Measurements from ENCODE around the gene SESN3. TPM values are rescaled to one million over a fixed set of nuclear protein-coding genes. Genes with fewer than 3 reads are reported as not detected.
"Not testable (repeated sequence)": the region's sequence is repeated elsewhere in the genome, so short reads cannot be mapped to it uniquely, and the experiment has no call there.

SESN3 gene, protein sequence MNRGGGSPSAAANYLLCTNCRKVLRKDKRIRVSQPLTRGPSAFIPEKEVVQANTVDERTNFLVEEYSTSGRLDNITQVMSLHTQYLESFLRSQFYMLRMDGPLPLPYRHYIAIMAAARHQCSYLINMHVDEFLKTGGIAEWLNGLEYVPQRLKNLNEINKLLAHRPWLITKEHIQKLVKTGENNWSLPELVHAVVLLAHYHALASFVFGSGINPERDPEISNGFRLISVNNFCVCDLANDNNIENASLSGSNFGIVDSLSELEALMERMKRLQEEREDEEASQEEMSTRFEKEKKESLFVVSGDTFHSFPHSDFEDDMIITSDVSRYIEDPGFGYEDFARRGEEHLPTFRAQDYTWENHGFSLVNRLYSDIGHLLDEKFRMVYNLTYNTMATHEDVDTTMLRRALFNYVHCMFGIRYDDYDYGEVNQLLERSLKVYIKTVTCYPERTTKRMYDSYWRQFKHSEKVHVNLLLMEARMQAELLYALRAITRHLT
- total RNA-seq = 10 to 100 TPM; 11.5 to 48.8 (median 23.2) TPM

- Histone ChIP-seq H3K4me1 (peaks cover 7 to 41% (median 14%) of the 10 kb centered on the region in 4 donors), H3K36me3 (no peaks in the 10 kb centered on the region), H3K27ac (peak within 1 kb of the TSS; percentile 78 to 97 (median 85)), H3K4me3 (peak within 1 kb of the TSS; percentile 90 to 99 (median 94)), H3K9me3 (no peaks in the 10 kb centered on the region), H3K27me3 (no peaks in the 10 kb centered on the region)
- peak in 2 of 4 donors; percentile 75 to 77 for TF ChIP-seq POLR2A (IDR thresholded peaks at IDR 0.05)
- TF ChIP-seq EP300 (IDR thresholded peaks at IDR 0.05) = no peak
- TF ChIP-seq CTCF (IDR thresholded peaks at IDR 0.05) = peak in 1 of 6 experiments; percentile 9
- peak; percentile 46 to 93 for TF ChIP-seq POLR2AphosphoS5 (IDR thresholded peaks at IDR 0.05)
- ATAC-seq (ENCODE audit: low FRiP score in 2 of 2) = peak; percentile 97 to 99
- DNase-seq = peak; percentile 98 to 99
- WGBS, 2 donors = 1% methylated on average over 11 to 22 of the region's 40 CpGs
These were observed at the start of gene SESN3 for GRCh38 chr11:95231127-95231880. TSS of gene SESN3 (minus strand) at chr11:95231202. CDS start at chr11:95230860, 342 bp downstream.

DNA sequence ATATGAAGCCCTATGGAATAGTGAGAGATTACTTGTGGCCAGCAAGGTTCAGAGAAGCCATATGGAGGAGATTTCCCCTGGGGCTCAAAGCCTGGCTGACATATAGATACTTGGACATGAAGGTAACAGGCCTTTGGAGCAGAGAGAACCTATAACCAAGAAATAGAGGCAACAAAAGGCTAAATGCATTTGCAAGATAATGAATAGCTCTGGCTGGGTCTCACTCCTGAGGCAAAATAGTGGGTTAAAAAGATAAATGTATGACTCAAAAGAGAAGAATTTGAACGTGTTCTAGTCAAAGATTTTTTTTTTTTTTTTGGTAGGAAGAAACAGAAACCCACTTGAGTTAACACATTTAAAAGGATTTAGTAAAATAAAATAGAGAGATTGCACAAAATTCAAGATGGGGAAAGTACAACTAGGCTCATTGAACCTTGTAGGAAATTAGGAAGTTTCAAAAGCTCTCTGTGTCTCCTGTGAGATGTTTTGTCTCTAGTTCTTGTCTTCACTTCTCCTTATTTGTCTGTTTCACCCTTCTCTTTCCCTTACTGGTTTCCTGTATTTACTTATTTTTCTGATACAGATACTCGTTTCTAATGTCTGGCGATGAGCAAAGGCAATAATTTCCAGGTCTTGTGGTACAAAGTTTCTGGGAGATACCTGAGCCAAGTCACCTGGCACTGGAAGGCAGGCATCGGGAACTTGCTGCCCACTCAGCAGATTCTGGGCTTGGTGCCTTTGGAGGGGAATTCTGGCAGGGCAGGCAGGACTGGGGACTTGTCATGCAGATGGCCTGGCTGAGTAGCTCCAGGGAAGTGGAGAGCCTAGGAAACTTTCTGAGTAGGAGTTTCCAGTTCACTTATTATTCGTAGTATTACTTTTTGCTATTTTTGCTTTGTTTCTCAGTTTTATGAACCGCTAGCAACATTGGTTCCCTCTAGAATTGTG, 49.2 kb upstream of the SESN3 start:
- peak in 1 of 2 donors; percentile 37 for DNase-seq
- no peak for TF ChIP-seq POLR2A (IDR thresholded peaks at IDR 0.05)
- no peak for TF ChIP-seq EP300 (IDR thresholded peaks at IDR 0.05)
- TF ChIP-seq POLR2AphosphoS5 (IDR thresholded peaks at IDR 0.05) = no peak
- no peak for TF ChIP-seq CTCF (IDR thresholded peaks at IDR 0.05)
- no peaks in the 10 kb centered on the region for H3K4me1 ChIP-seq
- H3K27me3 ChIP-seq = no peaks in the 10 kb centered on the region
- no peaks in the 10 kb centered on the region for H3K9me3 ChIP-seq
- H3K4me3 ChIP-seq = no peak overlapping the region
- WGBS, 2 donors = 49 to 54% methylated on average over 6 of the region's 6 CpGs
- H3K36me3 ChIP-seq = no peaks in the 10 kb centered on the region
- no peak for ATAC-seq (ENCODE audit: low FRiP score in 2 of 2)
- H3K27ac ChIP-seq = peak overlapping the region in 1 of 4 donors; percentile 4

GRCh38 chr11:95277868-95278267, 46.9 kb upstream of the SESN3 start:
- WGBS, 2 donors = 76 to 90% methylated on average over 2 of the region's 2 CpGs
- Histone ChIP-seq H3K27ac (no peak overlapping the region), H3K9me3 (no peaks in the 10 kb centered on the region), H3K27me3 (no peaks in the 10 kb centered on the region), H3K4me3 (no peak overlapping the region), H3K4me1 (no peaks in the 10 kb centered on the region), H3K36me3 (no peaks in the 10 kb centered on the region)
- no peak for ATAC-seq (ENCODE audit: low FRiP score in 2 of 2)
- TF ChIP-seq CTCF (IDR thresholded peaks at IDR 0.05) (no peak), POLR2A (IDR thresholded peaks at IDR 0.05) (no peak), POLR2AphosphoS5 (IDR thresholded peaks at IDR 0.05) (no peak), EP300 (IDR thresholded peaks at IDR 0.05) (no peak)
- DNase-seq = no peak

- TF ChIP-seq POLR2A (IDR thresholded peaks at IDR 0.05) (no peak), EP300 (IDR thresholded peaks at IDR 0.05) (no peak), CTCF (IDR thresholded peaks at IDR 0.05) (no peak), POLR2AphosphoS5 (IDR thresholded peaks at IDR 0.05) (no peak)
- whole genome bisulfite sequencing, 2 donors = 78 to 81% methylated on average over 4 of the region's 4 CpGs
- H3K27me3 ChIP-seq = no peaks in the 10 kb centered on the region
- H3K4me1 ChIP-seq = no peaks in the 10 kb centered on the region
- H3K4me3 ChIP-seq = no peak overlapping the region
- no peaks in the 10 kb centered on the region for H3K36me3 ChIP-seq
- no peak overlapping the region for H3K27ac ChIP-seq
- H3K9me3 ChIP-seq = no peaks in the 10 kb centered on the region
- ATAC-seq (ENCODE audit: low FRiP score in 2 of 2) (no peak), DNase-seq (no peak)
These were observed 45.1 kb upstream of the SESN3 start for GRCh38 chr11:95276139-95276538.

- not testable (repeated sequence) for H3K9me3 ChIP-seq; H3K36me3 ChIP-seq; DNase-seq; H3K27ac ChIP-seq; H3K4me3 ChIP-seq; H3K4me1 ChIP-seq; H3K27me3 ChIP-seq; ATAC-seq (ENCODE audit: low FRiP score in 2 of 2)
- WGBS, 2 donors = 95 to 96% methylated on average over 5 of the region's 5 CpGs
These were observed 42.6 kb upstream of the SESN3 start for GRCh38 chr11:95273618-95274017.
